BE2C (cell line): ENCODE data around the gene COPE. TPM values are rescaled to one million over a fixed set of nuclear protein-coding genes. Genes with fewer than 3 reads are reported as not detected.

ENCODE experiments used
- DNase-seq: peaks from one replicate; pipeline ENCODE4 v3.0.0-alpha.2; 2020
- H3K27me3 ChIP-seq: fragments of 250-450 bp; sonication (Bioruptor Pico); 2 replicates; pipeline ENCODE4 v1.5.1; 2020; ENCODE audit warnings: mild to moderate bottlenecking
- H3K36me3 ChIP-seq: fragments of 250-450 bp; sonication (Bioruptor Pico); 2 replicates; pipeline ENCODE4 v1.5.1; 2020; ENCODE audit warnings: mild to moderate bottlenecking
- H3K4me1 ChIP-seq: fragments of 250-450 bp; sonication (Bioruptor Pico); 2 replicates; pipeline ENCODE4 v1.5.1; 2020
- H3K4me3 ChIP-seq: 2 replicates; pipeline ENCODE4 v1.5.1; 2011; ENCODE audit warnings: low read depth, low read length
- H3K9me3 ChIP-seq: fragments of 250-450 bp; sonication (Bioruptor Pico); 2 replicates; pipeline ENCODE4 v1.5.1; 2020
- CTCF ChIP-seq: IDR thresholded peaks from 2 replicates; pipeline ENCODE4 v1.5.1; 2012; ENCODE audit warnings: mild to moderate bottlenecking, low read depth, low read length
- polyA plus RNA-seq: library from polyadenylated mRNA; unstranded; fragments of >200 nt; gene quantifications from one replicate; pipeline ENCODE4 v1.2.1, GENCODE V29; 2012; ENCODE audit warnings: low read depth, missing spikeins; ENCODE audit not compliant: insufficient read length, insufficient read depth

Gene COPE
- polyA plus RNA-seq, result 283 TPM

- Histone ChIP-seq H3K36me3 (peaks cover 29% of the 10 kb centered on the region), H3K4me1 (peaks cover 3% of the 10 kb centered on the region; the same call in 1 of the 2 replicates), H3K9me3 (no peaks in the 10 kb centered on the region), H3K27me3 (no peaks in the 10 kb centered on the region), H3K4me3 (peak within 1 kb of the TSS; percentile 100)
- TF ChIP-seq CTCF, result no peak
- peak; percentile 96 for DNase-seq
Observed at GRCh38 chr19:18919086-18919899, at the start of gene COPE, which contains the start of gene DDX49. Gene COPE (minus strand): TSS chr19:18919387. CDS start chr19:18919348, 39 bp downstream. Gene DDX49 (plus strand): TSS chr19:18919715. CDS start chr19:18919742, 27 bp downstream.

GRCh38 chr19:18967358-18968146 is 48.4 kb upstream of the COPE start:
- Histone ChIP-seq H3K9me3 (no peaks in the 10 kb centered on the region), H3K4me1 (no peaks in the 10 kb centered on the region), H3K4me3 (no peak overlapping the region), H3K36me3 (no peaks in the 10 kb centered on the region), H3K27me3 (no peaks in the 10 kb centered on the region)
- DNase-seq, result no peak
- TF ChIP-seq CTCF, result no peak

- Histone ChIP-seq H3K4me3 (no peak overlapping the region), H3K27me3 (no peaks in the 10 kb centered on the region), H3K4me1 (no peaks in the 10 kb centered on the region), H3K36me3 (no peaks in the 10 kb centered on the region), H3K9me3 (no peaks in the 10 kb centered on the region)
- TF ChIP-seq CTCF, result no peak
- DNase-seq, result no peak
Observed at GRCh38 chr19:18966307-18966706, 47.1 kb upstream of the COPE start.

- no peaks in the 10 kb centered on the region for H3K9me3 ChIP-seq
- no peak for TF ChIP-seq CTCF
- H3K4me3 ChIP-seq, result no peak overlapping the region
- H3K4me1 ChIP-seq, result no peaks in the 10 kb centered on the region
- no peaks in the 10 kb centered on the region for H3K27me3 ChIP-seq
- DNase-seq, result no peak
- H3K36me3 ChIP-seq, result no peaks in the 10 kb centered on the region
Observed at GRCh38 chr19:18964121-18964520, 44.9 kb upstream of the COPE start.

GRCh38 chr19:18961767-18962620 is 42.8 kb upstream of the COPE start:
- no peak for TF ChIP-seq CTCF
- Histone ChIP-seq H3K27me3 (no peaks in the 10 kb centered on the region), H3K4me3 (no peak overlapping the region), H3K9me3 (no peaks in the 10 kb centered on the region), H3K36me3 (no peaks in the 10 kb centered on the region), H3K4me1 (no peaks in the 10 kb centered on the region)
- DNase-seq, result no peak
